Kidney epithelial cell (primary cell): ENCODE results near the gene PIN1. TPM values are rescaled to one million over a fixed set of nuclear protein-coding genes. Genes with fewer than 3 reads are reported as not detected.
"Not testable (repeated sequence)": the region's sequence is repeated elsewhere in the genome, so short reads cannot be mapped to it uniquely, and the experiment has no call there.

Experiments
- DNase-seq: peaks from one replicate; pipeline ENCODE4 v3.0.0-alpha.2; 2010; ENCODE audit warnings: low read depth
- H3K27me3 ChIP-seq: 2 replicates; pipeline ENCODE4 v1.6.0; 2011; ENCODE audit warnings: low read length; ENCODE audit not compliant: control insufficient read depth, insufficient read depth
- H3K36me3 ChIP-seq: 2 replicates; pipeline ENCODE4 v1.5.1; 2011; ENCODE audit warnings: low read length; ENCODE audit not compliant: control insufficient read depth, insufficient read depth
- H3K4me3 ChIP-seq: 2 replicates; pipeline ENCODE4 v1.5.1; 2011; ENCODE audit warnings: low read depth, mild to moderate bottlenecking, control low read depth, low read length
- CTCF ChIP-seq: IDR thresholded peaks from 2 replicates; pipeline ENCODE4 v1.5.1; 2011; ENCODE audit warnings: mild to moderate bottlenecking, moderate library complexity, low read length, control low read depth, inconsistent platforms; ENCODE audit not compliant: insufficient read depth, poor library complexity, severe bottlenecking
- total RNA-seq: library from RNA; depleted of rRNA; stranded (reverse); fragments of >200 nt; gene quantifications from 2 replicates; pipeline ENCODE4 v1.2.3, GENCODE V29; 2015

The PIN1 gene
- total RNA-seq, 1 donor from 2014 or later: 102 TPM

DNA sequence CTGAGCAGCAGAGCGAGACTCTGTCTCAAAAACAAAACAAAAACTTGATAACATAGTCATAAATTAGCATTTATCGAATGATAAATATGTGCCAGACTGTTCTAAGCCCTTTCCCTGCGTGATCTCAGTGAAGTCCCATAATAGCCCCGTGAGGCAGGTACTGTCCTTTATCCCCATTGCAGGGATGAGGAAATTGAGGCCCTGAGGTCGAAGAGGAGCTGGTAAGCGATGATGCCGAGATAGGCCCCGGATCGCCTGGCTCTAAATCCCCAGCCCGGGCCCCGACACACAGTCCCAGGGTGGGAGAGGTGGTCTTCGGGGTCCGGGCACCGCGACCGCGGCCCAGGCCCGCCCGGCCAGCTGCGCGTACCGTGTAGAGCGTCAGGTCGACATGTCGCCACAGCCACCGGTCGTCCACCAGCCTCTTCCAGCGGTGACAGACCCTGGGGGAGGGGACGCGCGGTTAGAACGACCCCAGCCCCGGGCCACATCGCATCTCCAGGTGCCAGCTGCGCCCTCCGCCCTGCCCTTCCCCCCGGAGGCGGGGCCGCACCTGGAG lies 16.9 kb upstream of the PIN1 start:
- no peaks in the 10 kb centered on the region for H3K36me3 ChIP-seq
- peak overlapping the region; percentile 87 for H3K4me3 ChIP-seq
- DNase-seq: no peak
- no peaks in the 10 kb centered on the region for H3K27me3 ChIP-seq
- no peak for TF ChIP-seq CTCF

GRCh38 chr19:9818734-9819595 lies 16.2 kb upstream of the PIN1 start, which contains the start of gene FBXL12:
TSS of gene FBXL12 (minus strand) at chr19:9819079. CDS start at chr19:9818813, 266 bp downstream.
- peak; percentile 95 for DNase-seq
- Histone ChIP-seq H3K36me3 (no peaks in the 10 kb centered on the region), H3K4me3 (peak within 1 kb of the TSS; percentile 87), H3K27me3 (no peaks in the 10 kb centered on the region)
- TF ChIP-seq CTCF: no peak

- no peak for DNase-seq
Measured at GRCh38 chr19:9819596-9819909, 15.6 kb upstream of the PIN1 start.

DNA sequence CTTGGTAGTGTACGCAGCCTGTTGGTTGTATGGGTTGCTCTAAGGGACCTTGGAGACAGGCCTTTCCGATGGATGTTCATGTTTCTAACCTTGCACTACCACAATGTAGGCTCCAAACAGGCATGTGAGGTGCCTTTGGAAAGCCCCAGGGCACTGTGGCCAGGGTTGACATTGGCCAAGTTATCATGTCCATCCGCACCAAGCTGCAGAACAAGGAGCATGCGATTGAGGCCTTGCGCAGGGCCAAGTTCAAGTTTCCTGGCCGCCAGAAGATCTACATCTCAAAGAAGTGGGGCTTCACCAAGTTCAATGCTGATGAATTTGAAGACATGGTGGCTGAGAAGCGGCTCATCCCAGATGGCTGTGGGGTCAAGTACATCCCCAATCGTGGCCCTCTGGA lies 15.1 kb upstream of the PIN1 start:
- not testable (repeated sequence) for H3K27me3 ChIP-seq, H3K4me3 ChIP-seq, H3K36me3 ChIP-seq, DNase-seq

More at GRCh38 chr19:9819596-9819909, 15.6 kb upstream of the PIN1 start:
- no peaks in the 10 kb centered on the region for H3K36me3 ChIP-seq
- peak overlapping the region; percentile 18 for H3K4me3 ChIP-seq
- TF ChIP-seq CTCF: no peak
- H3K27me3 ChIP-seq: no peaks in the 10 kb centered on the region

- no peaks in the 10 kb centered on the region for H3K36me3 ChIP-seq
- H3K4me3 ChIP-seq: no peak overlapping the region
- DNase-seq: no peak
- no peaks in the 10 kb centered on the region for H3K27me3 ChIP-seq
- TF ChIP-seq CTCF: no peak
Measured at GRCh38 chr19:9823816-9824215, 11.3 kb upstream of the PIN1 start.

- peak within 1 kb of the TSS; percentile 84 for H3K4me3 ChIP-seq
- no peaks in the 10 kb centered on the region for H3K36me3 ChIP-seq
- TF ChIP-seq CTCF: no peak
- DNase-seq: peak; percentile 59
- H3K27me3 ChIP-seq: no peaks in the 10 kb centered on the region
Measured at GRCh38 chr19:9827289-9828238, 7.6 kb upstream of the PIN1 start, which contains the start of gene UBL5. TSS of gene UBL5 (plus strand) at chr19:9827918. CDS start at chr19:9828338, 420 bp downstream.
